ENCODE data around the gene MN1.

The MN1 gene

GRCh38 chr22:27801616-27802345, at the start of gene MN1:
Gene MN1 (minus strand): TSS chr22:27801756. CDS start chr22:27800543, 1,213 bp downstream.
- DNase-seq, result peak; percentile 41 to 52

- no peak for DNase-seq
Observed at GRCh38 chr22:27850000-27850521, 48.5 kb upstream of the MN1 start.

- DNase-seq, result no peak
Observed at GRCh38 chr22:27848005-27848404, 46.4 kb upstream of the MN1 start.

- DNase-seq, result no peak
Observed at GRCh38 chr22:27846910-27847309, 45.4 kb upstream of the MN1 start.

- no peak for DNase-seq
Observed at GRCh38 chr22:27846248-27846757, 44.7 kb upstream of the MN1 start.

GRCh38 chr22:27845644-27846043, 44.1 kb upstream of the MN1 start:
- no peak for DNase-seq

- no peak for DNase-seq
Observed at GRCh38 chr22:27844656-27845591, 43.4 kb upstream of the MN1 start.

- no peak for DNase-seq
Observed at GRCh38 chr22:27844256-27844655, 42.7 kb upstream of the MN1 start.

- DNase-seq, result peak in 1 of 2 experiments; percentile 5
Observed at GRCh38 chr22:27843441-27843840, 41.9 kb upstream of the MN1 start.

GRCh38 chr22:27842669-27843431, 41.3 kb upstream of the MN1 start:
- DNase-seq, result peak; percentile 7 to 49

- DNase-seq, result no peak
Observed at GRCh38 chr22:27842201-27842600, 40.6 kb upstream of the MN1 start.

- DNase-seq, result no peak
Observed at GRCh38 chr22:27840436-27840835, 38.9 kb upstream of the MN1 start.

GRCh38 chr22:27839057-27839660, 37.6 kb upstream of the MN1 start:
- no peak for DNase-seq

GRCh38 chr22:27836181-27836580, 34.6 kb upstream of the MN1 start:
- no peak for DNase-seq

- DNase-seq, result no peak
Observed at GRCh38 chr22:27835446-27835845, 33.9 kb upstream of the MN1 start.

GRCh38 chr22:27834364-27835185, 33.0 kb upstream of the MN1 start:
- DNase-seq, result no peak

- no peak for DNase-seq
Observed at GRCh38 chr22:27833803-27834202, 32.2 kb upstream of the MN1 start.

- no peak for DNase-seq
Observed at GRCh38 chr22:27832606-27833005, 31.1 kb upstream of the MN1 start.

- DNase-seq, result no peak
Observed at GRCh38 chr22:27829620-27830019, 28.1 kb upstream of the MN1 start.

GRCh38 chr22:27827604-27828587, 26.3 kb upstream of the MN1 start:
- DNase-seq, result no peak
